SIG-M5 (cell line): Measurements from ENCODE around the gene PDLIM1.

Experiments used
- DNase-seq: peaks from one replicate; lab custom pipeline; 2025; lab: John Stamatoyannopoulos, UW

The PDLIM1 gene

DNA sequence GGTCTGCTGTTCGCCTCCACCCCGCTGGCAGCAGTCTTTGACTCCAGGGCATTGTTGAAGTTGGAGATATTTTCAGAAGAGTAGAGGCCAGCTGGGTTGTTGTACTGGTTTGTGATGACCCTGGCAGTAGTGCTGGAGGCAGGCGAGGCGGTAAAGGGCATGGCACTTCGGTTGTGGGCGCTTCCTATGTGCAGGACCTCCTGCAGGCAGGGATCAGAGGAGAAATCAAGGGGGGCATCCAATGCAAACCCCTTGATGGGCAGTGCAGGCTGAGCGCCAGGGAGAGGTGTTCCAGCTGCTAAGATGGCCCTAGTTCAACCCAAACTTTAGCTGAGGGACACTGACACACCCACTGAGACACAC, 27.0 kb downstream of the PDLIM1 start:
- no peak for DNase-seq

DNA sequence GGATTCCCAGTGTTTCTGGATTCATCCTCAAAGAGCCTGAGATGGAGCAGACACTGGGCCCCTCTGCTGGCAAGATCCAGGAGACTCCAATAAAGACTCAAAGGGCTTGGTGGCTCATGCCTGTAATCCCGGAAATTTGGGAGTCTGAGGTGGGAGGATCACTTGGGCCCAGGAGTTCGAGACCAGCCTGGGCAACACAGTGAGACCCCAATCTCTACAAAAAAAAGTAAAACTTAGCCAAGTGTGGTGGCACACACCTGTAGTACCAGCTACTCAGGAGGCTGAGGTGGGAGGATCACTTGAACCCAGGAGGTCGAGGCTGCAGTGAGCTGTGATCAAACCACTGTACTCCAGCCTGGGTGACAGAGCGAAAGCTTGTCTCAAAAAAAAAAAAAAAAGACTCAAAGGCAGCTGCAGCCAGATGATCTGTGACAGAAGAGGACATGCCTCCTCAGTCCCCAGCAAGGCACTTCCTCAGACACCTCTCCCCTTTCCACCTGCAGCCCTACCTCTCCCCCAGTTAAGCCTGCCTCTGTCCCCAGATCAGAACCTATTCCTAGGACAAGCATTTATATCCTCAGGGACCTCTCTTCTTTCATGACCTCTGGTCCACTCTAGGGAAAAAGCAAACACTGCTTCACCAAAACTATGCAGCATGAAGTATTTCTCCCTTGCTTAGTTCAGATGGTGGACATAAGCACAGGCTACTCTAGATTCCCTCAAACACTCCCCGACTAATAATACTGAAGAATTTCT, 27.9 kb downstream of the PDLIM1 start:
- no peak for DNase-seq

DNA sequence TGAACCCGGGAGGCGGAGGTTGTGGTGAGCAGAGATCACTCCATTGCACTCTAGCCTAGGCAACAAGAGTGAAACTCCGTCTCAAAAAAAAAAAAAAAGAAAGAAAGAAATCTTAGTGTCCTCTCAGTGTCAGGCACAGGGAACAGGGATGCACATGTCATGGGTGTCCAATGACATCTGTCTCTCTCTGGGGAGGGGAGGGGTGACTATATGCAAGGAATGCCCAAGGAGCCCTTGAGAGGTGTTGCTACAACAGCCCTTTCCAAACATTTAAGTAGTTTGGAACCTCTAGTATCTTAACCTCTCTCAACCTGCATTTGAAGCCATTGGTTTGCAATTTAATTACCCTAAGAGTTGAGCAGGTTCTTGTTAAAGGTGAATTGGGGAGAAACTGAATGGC, 28.9 kb downstream of the PDLIM1 start:
- no peak for DNase-seq

DNA sequence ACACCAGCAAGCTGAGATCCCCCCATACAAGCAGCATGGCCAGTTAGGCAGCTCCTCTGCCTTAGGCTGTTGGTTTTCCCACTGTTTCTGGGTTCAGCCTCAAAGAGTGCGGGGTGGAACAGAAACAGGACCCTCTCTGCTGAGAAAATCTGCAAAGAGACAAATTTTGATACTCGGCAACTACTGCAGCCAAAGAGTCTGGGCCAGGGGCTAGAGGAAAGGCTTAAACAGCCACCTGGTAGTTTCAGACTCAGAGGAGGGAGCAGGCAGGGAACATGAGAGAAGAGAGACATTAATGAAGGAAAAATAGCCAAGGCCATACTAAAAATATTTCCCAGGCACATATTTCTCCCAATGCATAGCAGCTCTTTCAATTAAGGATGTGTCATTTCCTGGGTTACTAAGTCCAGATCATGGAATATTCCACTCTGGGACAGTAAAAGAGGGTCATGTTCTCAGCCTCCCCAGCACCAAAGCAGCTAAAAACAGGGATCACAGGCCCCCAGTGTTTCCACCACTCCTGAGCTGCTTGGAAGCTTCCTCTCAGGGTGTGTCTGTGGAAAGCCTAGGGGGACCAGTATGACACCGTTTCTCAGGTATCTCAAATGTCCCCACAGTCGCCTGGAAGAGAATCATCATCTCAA, 29.8 kb downstream of the PDLIM1 start:
- no peak for DNase-seq

DNA sequence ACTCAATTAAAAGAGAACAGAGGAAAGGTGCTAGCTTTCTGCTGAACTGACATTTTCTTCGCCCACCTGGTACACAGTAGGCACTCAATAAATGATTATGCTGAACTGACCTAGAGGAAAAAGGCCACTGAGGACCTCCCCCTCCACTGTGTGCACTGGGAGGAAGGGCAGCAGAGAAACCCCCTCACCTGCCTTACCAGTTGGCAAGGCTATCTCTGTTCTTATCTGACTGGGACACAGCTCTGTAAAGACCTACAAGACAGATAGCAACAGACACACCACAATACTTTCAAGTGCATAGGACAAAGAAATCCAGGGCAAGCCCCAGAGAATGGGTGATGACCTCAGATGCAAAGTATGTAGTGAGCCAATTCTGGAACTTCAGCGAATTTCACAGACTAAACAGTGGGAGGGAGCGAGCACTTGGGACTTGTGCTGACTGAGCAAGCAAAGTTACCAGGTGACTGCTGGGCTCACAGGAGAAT, 30.4 kb downstream of the PDLIM1 start:
- DNase-seq = no peak

DNA sequence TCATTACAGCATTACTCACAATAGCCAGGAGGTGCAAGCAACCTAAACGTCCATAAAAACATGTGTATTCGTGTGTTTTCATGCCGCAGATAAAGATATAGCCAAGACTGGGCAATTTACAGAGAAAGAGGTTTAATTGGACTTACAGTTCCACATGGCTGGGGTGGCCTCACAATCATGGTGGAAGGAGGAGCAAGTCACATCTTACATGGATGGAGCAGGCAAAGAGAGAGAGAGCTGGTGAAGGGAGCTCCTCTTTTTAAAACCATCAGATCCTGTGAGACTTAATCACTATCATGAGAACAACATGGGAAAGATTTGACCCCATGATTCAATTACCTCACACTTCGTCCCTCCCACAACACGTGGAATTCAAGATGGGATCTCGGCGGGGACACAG, 33.0 kb downstream of the PDLIM1 start:
- no peak for DNase-seq

DNA sequence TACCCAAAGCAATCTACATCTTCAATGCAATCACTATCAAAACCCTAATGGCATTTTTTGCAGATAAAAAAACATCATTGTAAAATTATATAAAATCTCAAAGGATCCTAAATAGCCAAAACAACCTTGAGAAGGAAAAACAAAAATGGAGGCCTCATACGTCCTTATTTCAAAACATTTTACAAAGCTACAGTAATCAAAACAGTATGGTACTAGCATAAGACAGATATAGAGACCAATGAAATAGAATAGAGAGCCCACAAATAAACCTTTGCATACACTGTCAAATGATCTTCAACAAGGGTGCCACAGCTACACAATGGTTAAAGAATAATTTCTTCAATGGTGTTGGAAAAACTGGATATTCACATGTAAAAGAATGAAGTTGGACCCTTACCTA, 34.5 kb downstream of the PDLIM1 start:
- DNase-seq = no peak

DNA sequence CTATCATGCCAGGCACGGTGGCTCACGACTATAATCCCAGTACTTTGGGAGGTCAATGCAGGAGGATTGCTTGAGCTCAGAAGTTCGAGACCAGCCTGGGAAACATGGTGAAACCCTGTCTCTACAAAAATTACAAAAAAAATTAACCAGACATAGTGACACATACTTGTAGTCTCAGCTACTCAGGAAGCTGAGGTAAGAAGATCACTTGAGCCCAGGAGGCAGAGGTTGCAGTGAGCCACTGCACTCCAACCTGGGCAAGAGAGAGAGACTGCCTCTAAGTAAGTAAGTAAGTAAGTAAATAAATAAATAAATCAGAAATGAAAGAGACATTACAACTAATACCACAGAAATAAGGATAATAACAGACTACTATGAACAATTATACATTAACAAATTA, 36.2 kb downstream of the PDLIM1 start:
- DNase-seq = no peak

DNA sequence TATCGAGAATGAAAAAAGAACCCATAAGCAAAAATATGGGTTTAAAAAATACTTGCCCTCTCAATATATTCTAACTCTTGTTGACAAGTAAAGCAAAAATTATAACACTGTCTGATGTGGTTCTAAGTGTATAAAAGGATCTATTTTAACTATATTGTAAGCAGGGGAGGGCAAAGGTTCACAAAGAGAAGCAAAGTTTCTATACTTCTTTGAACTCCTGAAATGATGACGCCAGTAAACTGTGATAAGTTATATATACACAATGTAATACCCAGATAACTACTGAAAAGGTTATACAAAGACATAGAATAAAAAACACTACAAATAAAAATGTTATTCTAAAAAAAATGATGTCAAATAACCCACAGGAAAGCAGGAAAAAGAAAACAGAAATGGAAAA, 37.1 kb downstream of the PDLIM1 start:
- no peak for DNase-seq

DNA sequence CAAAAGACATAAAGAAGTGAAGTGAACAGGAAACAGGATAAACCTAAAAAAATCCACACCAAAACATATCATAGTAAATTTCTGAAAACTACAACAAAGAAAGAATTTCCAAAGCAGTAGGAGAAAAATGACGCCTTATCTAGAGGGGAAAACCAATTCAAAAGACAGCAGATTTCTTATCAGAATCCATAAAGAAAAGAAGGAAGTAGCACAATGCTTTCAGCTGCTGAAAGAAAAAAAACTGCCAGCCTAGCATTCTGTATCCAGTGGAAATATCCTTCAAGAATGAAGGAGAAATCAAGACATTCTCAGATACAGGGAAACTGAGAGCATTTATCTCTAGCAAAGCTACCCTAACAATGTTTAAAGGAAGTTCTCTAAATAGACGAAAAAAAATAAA, 37.8 kb downstream of the PDLIM1 start:
- DNase-seq = no peak

DNA sequence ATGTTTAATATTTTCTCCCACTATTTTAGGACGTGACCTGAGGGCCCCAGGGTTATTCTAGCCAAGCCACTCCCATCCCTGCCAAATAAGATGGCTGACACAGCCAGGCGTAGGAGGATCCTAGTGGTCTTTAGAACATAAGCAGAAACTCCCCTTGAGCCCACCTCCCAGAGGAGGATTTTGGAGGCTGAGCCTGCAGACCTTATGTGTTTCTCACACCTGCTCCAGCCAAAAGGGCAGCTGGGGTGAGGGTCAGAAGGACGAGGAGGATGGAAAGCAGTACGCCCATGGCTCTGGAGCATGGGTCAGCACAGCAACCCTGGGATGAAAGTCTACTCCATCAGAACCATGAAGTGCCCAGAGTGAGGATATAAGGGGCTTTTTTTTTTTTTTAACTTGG, 39.9 kb downstream of the PDLIM1 start:
- no peak for DNase-seq

DNA sequence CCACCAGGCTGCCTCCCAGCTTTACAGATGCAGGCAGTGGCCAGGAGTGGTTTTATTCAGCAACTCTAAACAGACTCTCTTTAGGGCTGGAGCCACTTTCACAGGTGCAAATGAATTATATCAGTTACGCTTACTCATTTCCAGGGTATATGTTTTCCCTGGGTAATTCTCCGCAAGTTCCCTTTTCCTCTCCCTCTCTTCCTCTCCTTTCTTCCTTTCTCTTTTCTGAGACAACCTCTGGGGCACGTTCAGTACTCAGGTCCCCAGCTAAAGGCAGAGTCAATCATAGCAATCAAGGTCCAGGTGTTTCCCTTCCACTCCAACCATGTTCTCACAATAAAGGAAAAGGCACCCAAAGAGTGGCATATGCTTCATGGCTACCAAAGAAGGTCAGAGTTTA, 41.3 kb downstream of the PDLIM1 start:
- DNase-seq = no peak

DNA sequence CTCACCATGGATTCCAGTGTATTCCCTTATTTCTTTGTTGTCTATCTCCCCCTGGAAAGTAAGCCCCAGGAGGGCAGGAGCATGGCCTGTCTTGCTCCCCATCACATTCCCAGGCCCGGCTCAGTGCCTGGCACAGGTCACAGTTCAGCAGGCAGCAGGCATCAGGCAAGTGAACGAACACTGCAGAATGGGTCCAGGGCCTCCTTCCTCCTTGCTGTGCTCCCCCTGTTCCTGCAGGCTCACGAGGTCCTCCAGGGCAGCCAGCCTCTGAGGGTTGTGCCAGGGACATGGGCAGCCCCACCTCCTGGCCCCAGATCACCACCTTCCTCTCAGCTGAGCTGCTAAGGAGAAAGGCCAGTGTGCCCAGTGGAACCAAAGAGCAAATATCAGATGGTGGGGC, 41.8 kb downstream of the PDLIM1 start:
- no peak for DNase-seq

DNA sequence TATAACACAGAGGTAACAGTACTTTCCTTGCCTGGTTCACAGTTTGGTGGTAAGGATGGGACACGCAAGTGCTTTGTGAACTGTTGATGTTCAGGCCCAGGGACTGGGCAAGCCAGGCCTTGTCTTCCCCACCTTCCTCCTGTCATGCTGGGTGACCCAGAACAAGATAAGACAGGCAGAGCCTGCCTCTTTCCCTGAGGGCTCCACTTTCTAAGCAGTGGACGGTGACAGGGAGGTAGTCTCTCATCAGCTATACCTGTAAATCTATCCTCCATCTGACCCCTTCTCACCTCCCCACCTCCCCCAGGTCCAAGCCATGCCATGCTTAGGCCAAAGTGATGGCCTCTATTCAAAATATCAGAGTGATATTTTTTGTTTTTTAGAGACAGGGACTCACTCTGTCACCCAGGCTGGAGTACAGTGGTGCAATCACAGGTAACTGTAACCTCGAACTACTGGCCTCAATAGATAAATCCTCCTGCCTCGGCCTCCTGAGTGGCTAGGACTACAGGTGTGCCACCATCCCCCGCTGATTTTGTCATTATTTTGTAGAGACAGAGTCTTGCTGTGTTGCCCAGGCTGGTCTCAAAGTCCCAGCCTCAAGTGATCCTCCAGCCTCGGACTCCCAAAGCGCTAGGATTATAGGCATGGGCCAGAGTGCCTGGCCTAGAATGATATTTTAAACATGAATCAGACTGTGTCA, 42.8 kb downstream of the PDLIM1 start:
- no peak for DNase-seq

DNA sequence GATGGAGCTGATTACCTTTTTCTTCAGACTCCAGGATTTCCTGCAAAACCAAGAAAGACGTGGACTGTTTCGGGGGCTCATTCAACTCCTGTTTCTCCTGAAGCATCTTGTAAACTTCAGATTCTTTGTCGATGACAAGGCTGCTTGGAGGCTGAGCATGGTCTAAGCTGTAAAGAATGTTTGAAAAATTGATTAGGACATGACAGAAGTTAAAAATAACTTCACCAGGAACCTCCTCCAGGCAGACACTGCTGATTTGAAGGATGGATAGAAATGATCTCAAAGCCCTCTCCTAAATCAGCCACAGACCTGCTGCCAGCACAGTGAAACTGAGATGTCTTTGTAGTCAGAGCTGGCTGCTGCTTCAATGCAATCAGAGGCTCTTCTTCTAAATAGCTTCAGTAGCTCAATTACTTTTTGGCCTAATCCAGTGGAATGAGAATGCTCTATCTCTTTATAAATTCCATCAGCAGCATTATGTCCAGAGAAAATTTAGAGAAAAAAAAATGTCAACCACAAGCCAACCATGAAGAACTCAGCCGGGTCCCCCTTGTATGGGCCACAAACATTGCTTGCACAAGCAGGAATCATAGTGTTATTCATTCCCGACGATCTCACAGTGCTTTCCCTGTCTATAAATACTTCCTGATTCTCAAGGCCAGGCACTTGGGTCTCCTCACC, 43.5 kb downstream of the PDLIM1 start:
- DNase-seq = no peak

DNA sequence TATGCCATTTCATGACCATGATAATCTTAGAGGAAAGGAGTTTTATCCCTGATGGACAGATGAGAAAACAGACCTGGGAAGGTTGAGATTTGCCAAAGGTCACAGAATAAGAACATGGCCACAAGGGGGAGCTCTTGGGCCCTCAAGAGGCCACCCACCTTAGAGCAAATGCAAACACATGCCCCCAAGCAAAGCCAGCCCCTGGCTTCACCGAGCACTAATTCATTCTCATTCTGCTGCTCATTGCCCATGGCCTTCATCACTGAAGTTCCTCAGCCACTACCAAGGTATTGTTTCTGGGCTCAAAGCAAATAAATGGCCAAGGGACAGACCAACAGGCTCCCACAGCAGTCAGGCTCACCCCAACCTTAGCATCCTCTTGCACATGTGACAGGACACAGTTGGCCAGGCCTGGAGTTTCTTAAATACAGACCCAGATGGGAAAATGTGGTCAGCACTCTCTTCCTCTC, 44.2 kb downstream of the PDLIM1 start:
- DNase-seq = no peak

DNA sequence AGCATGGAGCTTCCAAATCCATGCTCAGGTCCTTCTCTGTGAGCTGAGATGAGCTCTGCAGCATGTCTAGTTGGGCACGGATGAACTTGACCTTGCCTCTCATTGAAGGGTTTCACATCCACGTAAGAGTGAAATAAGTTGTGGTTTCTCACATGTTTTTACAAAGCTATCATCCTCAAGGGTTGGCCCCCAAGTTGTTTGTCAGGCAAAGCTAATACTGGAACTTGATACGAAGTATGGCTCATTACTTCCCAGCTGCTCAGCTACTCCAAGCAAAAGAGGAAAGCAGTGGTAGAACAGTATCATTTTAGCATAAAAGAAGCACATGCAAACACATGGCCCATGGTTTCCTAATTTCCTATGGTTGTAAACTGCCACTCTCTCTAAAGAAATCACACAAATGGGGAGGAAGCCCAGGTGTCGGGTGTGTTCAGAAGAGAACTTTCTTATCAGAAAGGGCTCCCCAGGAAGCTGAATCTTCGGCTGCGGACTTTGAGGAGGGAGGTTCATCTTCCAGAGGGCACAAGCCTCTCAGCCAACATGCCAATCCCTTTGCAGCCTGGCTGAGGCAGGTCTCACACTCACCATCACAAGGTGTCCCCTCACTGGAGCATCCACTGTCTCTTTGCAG, 45.3 kb downstream of the PDLIM1 start:
- DNase-seq = no peak

DNA sequence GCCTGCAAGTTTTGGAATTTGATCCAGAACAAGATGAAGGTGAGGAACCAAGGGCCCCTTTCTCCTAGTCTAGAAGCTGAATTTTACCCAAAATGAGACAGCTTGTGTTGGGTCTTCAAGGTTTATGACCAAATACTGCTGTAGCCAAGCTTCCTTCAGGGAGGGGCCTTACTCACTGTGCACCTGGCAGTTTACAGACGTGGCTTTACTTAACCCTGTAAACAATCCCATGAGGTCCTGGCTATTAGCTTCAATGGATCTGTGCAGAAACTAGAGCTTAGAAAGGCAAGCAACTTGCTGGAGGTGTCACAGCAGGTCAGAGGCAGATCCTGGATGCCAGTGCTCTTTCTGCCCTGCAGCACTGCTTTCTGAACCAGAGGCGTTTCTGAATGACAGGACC, 46.7 kb downstream of the PDLIM1 start:
- no peak for DNase-seq

DNA sequence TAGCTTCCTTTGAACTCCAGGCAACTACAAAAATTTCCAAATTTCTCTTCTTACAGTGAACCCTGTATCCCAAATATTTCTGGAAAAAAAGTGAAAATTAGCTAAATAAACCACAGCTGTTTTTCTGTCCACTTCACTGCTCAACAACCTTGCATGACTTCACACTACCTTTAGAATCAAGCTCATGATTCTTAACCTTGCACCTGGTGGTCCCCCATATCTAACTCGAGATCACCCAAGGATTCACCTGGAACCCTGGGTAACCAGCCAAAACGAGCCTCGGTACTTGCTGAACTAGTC, 47.5 kb downstream of the PDLIM1 start:
- no peak for DNase-seq

DNA sequence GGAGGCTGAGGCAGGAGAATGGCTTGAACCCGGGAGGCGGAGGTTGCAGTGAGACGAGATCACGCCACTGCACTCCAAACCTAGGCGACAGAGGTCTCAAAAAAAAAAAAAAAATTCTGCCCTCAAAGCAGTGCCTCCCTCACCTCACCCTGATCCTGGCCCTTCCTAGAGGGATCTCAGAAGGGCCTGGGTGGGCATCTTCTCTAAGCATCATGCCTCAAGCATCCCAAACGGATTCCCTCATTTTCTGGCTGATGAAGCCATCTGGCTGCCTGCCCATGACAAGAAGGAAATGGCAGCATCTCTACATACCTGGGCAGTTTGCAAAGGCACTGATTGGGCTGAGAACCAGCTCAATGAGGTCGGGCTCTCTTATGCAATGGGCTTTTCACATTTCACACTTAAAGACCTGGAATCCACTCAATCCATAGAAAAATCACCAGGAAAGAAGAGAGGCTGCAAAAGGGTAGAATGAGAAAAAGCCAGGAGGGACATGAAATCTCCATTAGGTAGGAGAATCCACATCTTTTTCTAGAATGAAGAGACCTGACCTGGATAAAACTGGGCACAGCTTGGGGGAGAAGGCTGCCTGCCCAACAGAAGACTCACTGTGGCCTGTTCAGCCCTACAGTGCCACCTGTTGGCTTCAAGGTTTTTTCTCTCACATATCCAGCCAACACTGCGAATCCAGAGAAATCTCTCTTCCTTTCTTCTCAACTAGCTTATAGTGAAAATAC, 48.1 kb downstream of the PDLIM1 start:
- DNase-seq = no peak

DNA sequence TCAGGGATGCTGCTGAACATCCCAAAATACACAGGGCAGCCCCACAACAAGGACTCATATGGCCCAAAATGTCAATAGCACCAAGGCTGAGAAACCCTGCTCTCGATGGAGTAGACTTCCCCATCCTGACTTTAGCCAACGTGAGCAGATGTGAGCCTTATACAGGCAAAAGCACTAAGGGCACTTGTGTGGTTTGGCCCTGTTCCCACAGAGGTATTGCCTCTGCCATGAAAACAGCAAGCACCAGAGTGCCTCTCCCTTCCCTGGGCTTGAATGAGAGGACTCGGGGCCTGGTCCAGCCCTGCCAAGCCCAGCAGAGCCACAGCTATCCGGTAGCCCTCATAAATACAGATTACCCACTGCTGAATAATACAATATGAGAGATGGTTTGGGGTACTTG, 49.3 kb downstream of the PDLIM1 start:
- no peak for DNase-seq

DNA sequence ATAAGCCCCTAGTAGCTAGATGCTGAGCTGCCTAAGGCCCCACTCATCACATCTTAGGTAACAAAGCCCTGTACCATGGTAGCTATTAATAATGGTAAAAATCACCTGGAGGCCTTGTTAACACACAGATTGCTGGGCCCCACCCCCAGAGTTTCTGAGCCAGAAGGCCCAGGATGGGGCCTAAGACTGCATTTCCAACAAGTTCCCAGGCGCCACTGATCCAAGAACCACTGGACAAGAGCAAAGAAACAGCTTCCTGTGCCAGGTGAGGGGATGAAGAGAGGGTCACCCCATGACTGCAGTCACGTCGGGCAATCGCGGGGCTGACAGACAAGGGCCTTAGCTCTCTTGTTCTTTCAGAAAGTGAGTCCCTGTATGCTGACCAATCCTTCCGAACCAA, 50.0 kb downstream of the PDLIM1 start:
- DNase-seq = no peak
